GM23338 (cell line): ENCODE data around the gene NAALADL2. TPM values are rescaled to one million over a fixed set of nuclear protein-coding genes. Genes with fewer than 3 reads are reported as not detected.
A peak's percentile ranks its signal among the peaks of the same experiment; 100 is the strongest.

Experiments
- ATAC-seq: fragments of 200-7000 bp; cut with Tn5 transposase; 3 replicates; pipeline ENCODE4 v1.9.1; 2020
- DNase-seq: peaks from one replicate; pipeline ENCODE4 v3.0.0-alpha.2; 2015; ENCODE audit warnings: low spot score
- H2AFZ ChIP-seq: fragments of 200-600 bp; sonication (generic); 2 replicates; pipeline ENCODE4 v1.8.0; 2016; ENCODE audit warnings: antibody characterized with exemption, mild to moderate bottlenecking, moderate library complexity
- H3F3A ChIP-seq: fragments of 200-600 bp; sonication (generic); replicated peaks from 2 replicates; pipeline ENCODE4 v1.8.0; 2017; ENCODE audit warnings: antibody characterized with exemption, mixed run types, low read depth
- H3K27ac ChIP-seq: fragments of 200-600 bp; sonication (generic); 2 replicates; pipeline ENCODE4 v1.6.1; 2016; ENCODE audit warnings: low read depth
- H3K27me3 ChIP-seq: fragments of 200-600 bp; sonication (generic); 2 replicates; pipeline ENCODE4 v1.8.0; 2016; ENCODE audit warnings: mild to moderate bottlenecking, mixed run types, moderate library complexity; ENCODE audit not compliant: insufficient read depth
- H3K36me3 ChIP-seq: fragments of 200-600 bp; sonication (generic); 2 replicates; pipeline ENCODE4 v1.8.0; 2016; ENCODE audit warnings: mild to moderate bottlenecking; ENCODE audit not compliant: insufficient read depth
- H3K4me1 ChIP-seq: fragments of 200-600 bp; sonication (generic); 2 replicates; pipeline ENCODE4 v1.8.0; 2016; ENCODE audit warnings: mild to moderate bottlenecking, moderate library complexity; ENCODE audit not compliant: insufficient read depth
- H3K4me2 ChIP-seq: fragments of 200-600 bp; sonication (generic); 2 replicates; pipeline ENCODE4 v1.7.1; 2017; ENCODE audit warnings: mixed run types
- H3K4me3 ChIP-seq: fragments of 200-600 bp; sonication (generic); 2 replicates; pipeline ENCODE4 v1.6.1; 2016; ENCODE audit warnings: mixed run types
- H3K79me2 ChIP-seq: fragments of 200-600 bp; sonication (generic); replicated peaks from 2 replicates; pipeline ENCODE4 v1.8.0; 2017; ENCODE audit warnings: mild to moderate bottlenecking; ENCODE audit not compliant: insufficient read depth
- H3K9me2 ChIP-seq: fragments of 200-600 bp; sonication (generic); 2 replicates; pipeline ENCODE4 v1.8.0; 2017; ENCODE audit not compliant: insufficient read depth
- H4K20me1 ChIP-seq: fragments of 200-600 bp; sonication (generic); replicated peaks from 2 replicates; pipeline ENCODE4 v1.8.0; 2017; ENCODE audit warnings: mild to moderate bottlenecking; ENCODE audit not compliant: insufficient read depth
- H3K27ac Mint-ChIP-seq: 2 replicates; pipeline ENCODE4 v1.8.0; 2020; ENCODE audit warnings: inconsistent platforms, mild to moderate bottlenecking, moderate library complexity, mixed read lengths
- H3K27me3 Mint-ChIP-seq: 3 replicates; pipeline ENCODE4 v1.8.0; 2022; ENCODE audit warnings: low read depth, mild to moderate bottlenecking, moderate library complexity, mixed read lengths, inconsistent platforms; ENCODE audit not compliant: insufficient read depth, poor library complexity
- H3K36me3 Mint-ChIP-seq: 3 replicates; pipeline ENCODE4 v1.8.0; 2021; ENCODE audit warnings: low read depth, mild to moderate bottlenecking, inconsistent platforms, moderate library complexity, mixed read lengths
- H3K4me1 Mint-ChIP-seq: 3 replicates; pipeline ENCODE4 v1.8.0; 2020; ENCODE audit warnings: mild to moderate bottlenecking, inconsistent platforms, mixed read lengths
- H3K4me3 Mint-ChIP-seq: 3 replicates; pipeline ENCODE4 v1.8.0; 2021; ENCODE audit warnings: moderate library complexity, mild to moderate bottlenecking, inconsistent platforms, mixed read lengths
- H3K9me3 Mint-ChIP-seq: 3 replicates; pipeline ENCODE4 v1.8.0; 2020; ENCODE audit warnings: moderate library complexity, mild to moderate bottlenecking, inconsistent platforms, mixed read lengths
- CREB1 ChIP-seq: fragments of 250-450 bp; sonication (Bioruptor Pico); IDR thresholded peaks from 2 replicates; pipeline ENCODE4 v1.5.0; 2020; ENCODE audit warnings: low read depth, mild to moderate bottlenecking, moderate library complexity
- EZH2 ChIP-seq: fragments of 200-600 bp; sonication (generic); IDR thresholded peaks from one replicate; pipeline ENCODE4 v1.8.0; 2017; ENCODE audit warnings: antibody characterized with exemption, mild to moderate bottlenecking, low read depth; ENCODE audit not compliant: unreplicated experiment
- EZH2phosphoT487 ChIP-seq: fragments of 200-600 bp; sonication (generic); IDR thresholded peaks from one replicate; pipeline ENCODE4 v1.8.1; 2018; ENCODE audit warnings: antibody characterized with exemption; ENCODE audit not compliant: unreplicated experiment
- JUNB ChIP-seq: IDR thresholded peaks from one replicate; pipeline ENCODE4 v1.6.1; 2016; ENCODE audit warnings: antibody characterized with exemption; ENCODE audit not compliant: unreplicated experiment
- NANOG ChIP-seq: IDR thresholded peaks from 2 replicates; pipeline ENCODE4 v1.6.1; 2016; ENCODE audit warnings: antibody characterized with exemption, borderline replicate concordance
- ZNF114 ChIP-seq: fragments of 250-450 bp; sonication (Bioruptor Pico); IDR thresholded peaks from 2 replicates; pipeline ENCODE4 v1.5.0; 2020; ENCODE audit warnings: mild to moderate bottlenecking, moderate library complexity
- ZNF331 ChIP-seq: fragments of 250-450 bp; sonication (Bioruptor Pico); IDR thresholded peaks from 2 replicates; pipeline ENCODE4 v1.5.0; 2020; ENCODE audit warnings: low read depth, mild to moderate bottlenecking, moderate library complexity
- polyA plus RNA-seq: library from polyadenylated mRNA; unstranded; fragments of >200 nt; fragmentation: Nextera tagmentation; extraction: Ambion mirVana; gene quantifications from 2 replicates; pipeline ENCODE4 v1.2.1, GENCODE V29; 2016
- total RNA-seq: library from RNA; depleted of rRNA; stranded (reverse); fragments of >200 nt; shearing (Covaris generic); gene quantifications from 2 replicates; pipeline ENCODE4 v1.2.3, GENCODE V29; 2014
- TF ChIP-seq, protein P1 (sequence below), 2 experiments: fragments of 200-600 bp in 1 of 2; sonication (generic) in 1 of 2; conservative IDR thresholded peaks; 2 replicates each; pipeline versions ENCODE4 v1.5.1 to v1.6.1; 2016 to 2017; ENCODE audit warnings: antibody characterized with exemption in 2 of 2, low read depth in 2 of 2, mild to moderate bottlenecking in 2 of 2, moderate library complexity in 1 of 2
- TF ChIP-seq, protein P2 (sequence below): IDR thresholded peaks from one replicate; pipeline ENCODE4 v1.6.1; 2018; ENCODE audit warnings: antibody characterized with exemption; ENCODE audit not compliant: unreplicated experiment

The NAALADL2 gene
- total and polyA plus RNA-seq, 2 experiments from 2014 or later: 1.6 to 2.6 TPM

DNA sequence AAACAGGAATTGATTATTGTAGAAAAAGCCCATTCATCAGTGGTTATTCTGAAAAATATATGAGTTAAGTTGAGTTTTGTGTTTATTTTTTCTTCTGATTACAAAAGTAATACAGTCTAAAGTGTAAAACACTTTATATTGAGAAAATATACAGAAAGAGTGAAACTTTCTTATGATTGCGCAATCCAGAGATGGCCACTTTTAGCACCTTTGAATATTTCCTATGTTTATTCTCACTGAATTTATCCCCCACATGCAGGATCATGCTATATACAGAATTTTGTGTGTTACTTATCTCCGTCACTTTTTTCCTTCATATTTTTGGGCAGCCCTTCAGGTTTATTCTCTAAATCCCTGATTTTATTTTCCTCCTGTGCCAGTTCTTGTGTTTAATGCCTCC lies 285.2 kb downstream of the NAALADL2 start:
- Histone ChIP-seq H3K27ac (no peak overlapping the region), H2AFZ (no peak overlapping the region), H3K4me1 (no peaks in the 10 kb centered on the region), H3K9me2 (no peaks in the 10 kb centered on the region), H4K20me1 (no peaks in the 10 kb centered on the region), H3K36me3 (no peaks in the 10 kb centered on the region), H3K27me3 (no peaks in the 10 kb centered on the region), H3K79me2 (no peaks in the 10 kb centered on the region), H3K4me3 (no peak overlapping the region), H3K4me2 (no peak overlapping the region), H3F3A (no peaks in the 10 kb centered on the region)
- Mint-ChIP-seq H3K4me3 (no peak overlapping the region), H3K9me3 (no peaks in the 10 kb centered on the region), H3K27me3 (no peaks in the 10 kb centered on the region), H3K36me3 (no peaks in the 10 kb centered on the region), H3K27ac (no peak overlapping the region; the same call in 1 of the 2 replicates), H3K4me1 (no peaks in the 10 kb centered on the region)
- ATAC-seq: no peak
- TF ChIP-seq EZH2: no peak
- no peak for DNase-seq

DNA sequence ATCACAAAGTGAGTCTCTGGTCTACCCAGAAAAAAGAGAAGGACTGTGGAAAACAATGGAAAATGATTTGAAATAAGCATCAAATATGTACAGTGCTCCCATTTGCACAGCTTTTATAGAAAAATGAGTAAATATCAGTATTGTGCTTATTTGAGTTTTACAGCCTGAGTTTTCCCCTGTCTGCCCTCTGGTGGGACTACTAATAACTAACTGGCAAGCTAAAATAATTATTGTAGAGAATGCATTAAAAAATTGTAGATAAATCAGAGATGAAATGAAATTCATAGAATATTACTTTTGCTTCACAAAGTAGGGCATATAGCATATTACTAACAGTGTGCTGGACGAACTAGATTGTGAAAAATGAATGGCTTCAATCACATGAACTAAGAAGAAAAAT lies 287.1 kb downstream of the NAALADL2 start:
- ATAC-seq: no peak
- H3K9me3 Mint-ChIP-seq: no peaks in the 10 kb centered on the region

More for the DNA sequence above, 287.1 kb downstream of the NAALADL2 start:
- no peak overlapping the region for H3K27ac ChIP-seq
- H3K36me3 ChIP-seq: no peaks in the 10 kb centered on the region
- no peaks in the 10 kb centered on the region for H3K27me3 ChIP-seq
- H3K4me3 Mint-ChIP-seq: no peak overlapping the region
- no peak overlapping the region for H3K4me3 ChIP-seq
- TF ChIP-seq NANOG (no peak), JUNB (no peak), CREB1 (CRISPR knock-in tag) (no peak), EZH2phosphoT487 (no peak), ZNF331 (CRISPR knock-in tag) (no peak), ZNF114 (no peak)
- TF ChIP-seq, protein P1, sequence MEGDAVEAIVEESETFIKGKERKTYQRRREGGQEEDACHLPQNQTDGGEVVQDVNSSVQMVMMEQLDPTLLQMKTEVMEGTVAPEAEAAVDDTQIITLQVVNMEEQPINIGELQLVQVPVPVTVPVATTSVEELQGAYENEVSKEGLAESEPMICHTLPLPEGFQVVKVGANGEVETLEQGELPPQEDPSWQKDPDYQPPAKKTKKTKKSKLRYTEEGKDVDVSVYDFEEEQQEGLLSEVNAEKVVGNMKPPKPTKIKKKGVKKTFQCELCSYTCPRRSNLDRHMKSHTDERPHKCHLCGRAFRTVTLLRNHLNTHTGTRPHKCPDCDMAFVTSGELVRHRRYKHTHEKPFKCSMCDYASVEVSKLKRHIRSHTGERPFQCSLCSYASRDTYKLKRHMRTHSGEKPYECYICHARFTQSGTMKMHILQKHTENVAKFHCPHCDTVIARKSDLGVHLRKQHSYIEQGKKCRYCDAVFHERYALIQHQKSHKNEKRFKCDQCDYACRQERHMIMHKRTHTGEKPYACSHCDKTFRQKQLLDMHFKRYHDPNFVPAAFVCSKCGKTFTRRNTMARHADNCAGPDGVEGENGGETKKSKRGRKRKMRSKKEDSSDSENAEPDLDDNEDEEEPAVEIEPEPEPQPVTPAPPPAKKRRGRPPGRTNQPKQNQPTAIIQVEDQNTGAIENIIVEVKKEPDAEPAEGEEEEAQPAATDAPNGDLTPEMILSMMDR (conservative IDR thresholded peaks at IDR 0.05; ENCODE audit: low read depth in 2 of 2): peak in 1 of 2 experiments; percentile 26; a peak in 2 of 4 replicates
- TF ChIP-seq, protein P2, sequence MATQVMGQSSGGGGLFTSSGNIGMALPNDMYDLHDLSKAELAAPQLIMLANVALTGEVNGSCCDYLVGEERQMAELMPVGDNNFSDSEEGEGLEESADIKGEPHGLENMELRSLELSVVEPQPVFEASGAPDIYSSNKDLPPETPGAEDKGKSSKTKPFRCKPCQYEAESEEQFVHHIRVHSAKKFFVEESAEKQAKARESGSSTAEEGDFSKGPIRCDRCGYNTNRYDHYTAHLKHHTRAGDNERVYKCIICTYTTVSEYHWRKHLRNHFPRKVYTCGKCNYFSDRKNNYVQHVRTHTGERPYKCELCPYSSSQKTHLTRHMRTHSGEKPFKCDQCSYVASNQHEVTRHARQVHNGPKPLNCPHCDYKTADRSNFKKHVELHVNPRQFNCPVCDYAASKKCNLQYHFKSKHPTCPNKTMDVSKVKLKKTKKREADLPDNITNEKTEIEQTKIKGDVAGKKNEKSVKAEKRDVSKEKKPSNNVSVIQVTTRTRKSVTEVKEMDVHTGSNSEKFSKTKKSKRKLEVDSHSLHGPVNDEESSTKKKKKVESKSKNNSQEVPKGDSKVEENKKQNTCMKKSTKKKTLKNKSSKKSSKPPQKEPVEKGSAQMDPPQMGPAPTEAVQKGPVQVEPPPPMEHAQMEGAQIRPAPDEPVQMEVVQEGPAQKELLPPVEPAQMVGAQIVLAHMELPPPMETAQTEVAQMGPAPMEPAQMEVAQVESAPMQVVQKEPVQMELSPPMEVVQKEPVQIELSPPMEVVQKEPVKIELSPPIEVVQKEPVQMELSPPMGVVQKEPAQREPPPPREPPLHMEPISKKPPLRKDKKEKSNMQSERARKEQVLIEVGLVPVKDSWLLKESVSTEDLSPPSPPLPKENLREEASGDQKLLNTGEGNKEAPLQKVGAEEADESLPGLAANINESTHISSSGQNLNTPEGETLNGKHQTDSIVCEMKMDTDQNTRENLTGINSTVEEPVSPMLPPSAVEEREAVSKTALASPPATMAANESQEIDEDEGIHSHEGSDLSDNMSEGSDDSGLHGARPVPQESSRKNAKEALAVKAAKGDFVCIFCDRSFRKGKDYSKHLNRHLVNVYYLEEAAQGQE: no peak
- H3K9me2 ChIP-seq: no peaks in the 10 kb centered on the region
- no peaks in the 10 kb centered on the region for H3K27me3 Mint-ChIP-seq
- H3K36me3 Mint-ChIP-seq: no peaks in the 10 kb centered on the region
- no peak overlapping the region for H3K4me2 ChIP-seq
- no peak overlapping the region for H3K27ac Mint-ChIP-seq
- H3K79me2 ChIP-seq: no peaks in the 10 kb centered on the region
- H3F3A ChIP-seq: no peaks in the 10 kb centered on the region
- H4K20me1 ChIP-seq: no peaks in the 10 kb centered on the region
- no peaks in the 10 kb centered on the region for H3K4me1 ChIP-seq
- H2AFZ ChIP-seq: no peak overlapping the region
- peaks cover 6% of the 10 kb centered on the region; the same call in 1 of the 3 replicates for H3K4me1 Mint-ChIP-seq
- no peak for DNase-seq
